Measurements from ENCODE around the gene INTS15. TPM values are rescaled to one million over a fixed set of nuclear protein-coding genes. Genes with fewer than 3 reads are reported as not detected.
A peak's percentile ranks its signal among the peaks of the same experiment; 100 is the strongest.
"Not testable (repeated sequence)": the region's sequence is repeated elsewhere in the genome, so short reads cannot be mapped to it uniquely, and the experiment has no call there.

The INTS15 gene
- total RNA-seq, 2 experiments from 2014 or later: 42.8 to 47.3 TPM

GRCh38 chr7:6631605-6632004 lies 41.8 kb downstream of the INTS15 start:
- DNase-seq (no peak), ATAC-seq (ENCODE audit: low read depth) (no peak)
- Mint-ChIP-seq H3K27ac (no peak overlapping the region), H3K4me1 (peaks cover 3% of the 10 kb centered on the region), H3K27me3 (no peaks in the 10 kb centered on the region), H3K9me3 (peaks cover 3% of the 10 kb centered on the region), H3K36me3 (no peaks in the 10 kb centered on the region), H3K4me3 (no peak overlapping the region)
- POLR2A ChIA-PET: no interaction called here

- ATAC-seq (ENCODE audit: low read depth): no peak
- DNase-seq: no peak
- peaks cover 14% of the 10 kb centered on the region for H3K4me1 Mint-ChIP-seq
- peaks cover 8% of the 10 kb centered on the region for H3K36me3 Mint-ChIP-seq
- H3K9me3 Mint-ChIP-seq: peaks cover 3% of the 10 kb centered on the region
- H3K27ac Mint-ChIP-seq: no peak overlapping the region
- POLR2A ChIA-PET: interaction anchor here (0.8 kb wide), 1 partner anchor 13 kb away, joined by 3 read pairs; no protein-coding TSS in a partner anchor
- no peak overlapping the region for H3K4me3 Mint-ChIP-seq
- H3K27me3 Mint-ChIP-seq: no peaks in the 10 kb centered on the region
These were observed 44.2 kb downstream of the INTS15 start for GRCh38 chr7:6634021-6634420.

- Mint-ChIP-seq H3K36me3 (peaks cover 14% of the 10 kb centered on the region), H3K4me1 (peaks cover 18% of the 10 kb centered on the region)
- H3K27me3 Mint-ChIP-seq; H3K27ac Mint-ChIP-seq; H3K4me3 Mint-ChIP-seq; DNase-seq; ATAC-seq (ENCODE audit: low read depth); H3K9me3 Mint-ChIP-seq; POLR2A ChIA-PET: not testable (repeated sequence)
These were observed 45.1 kb downstream of the INTS15 start for GRCh38 chr7:6634971-6635370.

- Mint-ChIP-seq H3K27me3 (no peaks in the 10 kb centered on the region), H3K4me3 (peak within 1 kb of the TSS; percentile 93), H3K27ac (peak within 1 kb of the TSS; percentile 94), H3K36me3 (peaks cover 21% of the 10 kb centered on the region), H3K9me3 (peaks cover 3% of the 10 kb centered on the region), H3K4me1 (peaks cover 23% of the 10 kb centered on the region)
- ATAC-seq (ENCODE audit: low read depth) (peak; percentile 54), DNase-seq (peak; percentile 84)
- POLR2A ChIA-PET: interaction anchor here (0.5 to 2.6 kb wide), 6 partner anchors 10 to 355 kb away, joined by 3 to 13 read pairs (median 4); partner anchors contain the start of gene INTS15
These were observed 47.1 kb downstream of the INTS15 start, which contains the start of gene ZNF316 for GRCh38 chr7:6636741-6637543. Gene ZNF316, plus strand, starts transcription at chr7:6637318. Its CDS starts 5,092 bp downstream, at chr7:6642410.

- H3K4me3 Mint-ChIP-seq: peak overlapping the region; percentile 93
- H3K4me1 Mint-ChIP-seq: peaks cover 23% of the 10 kb centered on the region
- H3K27me3 Mint-ChIP-seq: no peaks in the 10 kb centered on the region
- DNase-seq (peak; percentile 77), ATAC-seq (ENCODE audit: low read depth) (peak; percentile 80)
- peak overlapping the region; percentile 94 for H3K27ac Mint-ChIP-seq
- peaks cover 26% of the 10 kb centered on the region for H3K36me3 Mint-ChIP-seq
- POLR2A ChIA-PET: interaction anchor here (1.4 to 2.6 kb wide), 4 partner anchors 11 to 48 kb away, joined by 3 to 13 read pairs (median 5); partner anchors contain the start of gene INTS15
- H3K9me3 Mint-ChIP-seq: peaks cover 3% of the 10 kb centered on the region
These were observed 47.9 kb downstream of the INTS15 start for GRCh38 chr7:6637544-6638229.

DNA sequence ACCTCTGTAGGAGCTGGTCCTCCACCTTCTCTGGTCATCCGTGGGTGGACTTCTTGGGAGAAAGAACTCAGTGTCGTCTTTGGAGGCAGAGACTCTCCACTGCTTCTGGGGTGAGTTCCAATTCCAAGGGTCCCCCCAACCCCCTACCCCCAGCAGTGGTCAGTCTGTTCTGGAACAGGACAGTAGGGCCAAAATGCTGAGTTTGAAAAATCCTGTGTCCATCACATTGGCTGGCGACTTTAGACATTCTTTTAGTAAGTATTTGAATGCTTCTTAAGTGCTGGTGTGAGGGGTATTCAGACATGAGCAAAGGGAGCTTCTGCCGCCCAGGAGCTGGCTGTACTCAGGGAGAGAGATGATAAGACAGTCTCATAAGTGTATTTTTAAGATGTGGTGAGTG lies 49.2 kb downstream of the INTS15 start:
- POLR2A ChIA-PET: interaction anchor here (1.4 to 1.7 kb wide), 2 partner anchors 40 to 49 kb away, joined by 3 to 5 read pairs; partner anchors contain the start of gene INTS15

GRCh38 chr7:6639627-6640026 lies 49.8 kb downstream of the INTS15 start:
- H3K27ac Mint-ChIP-seq: no peak overlapping the region

More for the DNA sequence above, 49.2 kb downstream of the INTS15 start:
- H3K4me3 Mint-ChIP-seq: peak overlapping the region; percentile 93
- H3K36me3 Mint-ChIP-seq: peaks cover 33% of the 10 kb centered on the region
- peak overlapping the region; percentile 94 for H3K27ac Mint-ChIP-seq
- H3K4me1 Mint-ChIP-seq: peaks cover 23% of the 10 kb centered on the region
- ATAC-seq (ENCODE audit: low read depth) (no peak), DNase-seq (no peak)
- peaks cover 3% of the 10 kb centered on the region for H3K9me3 Mint-ChIP-seq
- H3K27me3 Mint-ChIP-seq: no peaks in the 10 kb centered on the region

DNA sequence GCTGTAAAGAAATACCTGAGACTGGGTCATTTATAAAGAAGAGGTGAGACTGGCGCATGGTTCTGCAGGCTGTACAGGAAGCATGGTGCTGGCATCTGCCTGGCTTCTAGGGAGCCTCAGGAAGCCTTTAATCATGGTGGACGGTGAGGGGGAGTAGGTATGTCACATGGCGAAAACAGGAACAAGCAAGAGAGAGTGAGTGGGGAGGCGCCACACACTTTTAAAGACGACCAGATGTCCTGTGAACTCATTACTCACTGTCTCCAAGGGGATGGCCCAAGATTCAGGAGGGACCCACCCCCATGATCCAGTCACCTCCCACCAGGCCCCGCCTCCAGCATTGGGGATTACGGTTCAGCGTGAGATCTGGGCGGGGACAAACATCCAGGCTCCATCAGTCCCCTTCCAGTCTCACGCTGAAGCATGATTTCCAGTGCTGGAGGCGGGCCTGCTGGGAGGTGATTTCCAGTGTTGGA lies 50.5 kb downstream of the INTS15 start:
- Mint-ChIP-seq H3K4me1 (peaks cover 23% of the 10 kb centered on the region), H3K4me3 (no peak overlapping the region), H3K27me3 (no peaks in the 10 kb centered on the region), H3K27ac (no peak overlapping the region), H3K36me3 (peaks cover 40% of the 10 kb centered on the region), H3K9me3 (peaks cover under 1% of the 10 kb centered on the region)
- POLR2A ChIA-PET: no interaction called here
- DNase-seq: no peak
- no peak for ATAC-seq (ENCODE audit: low read depth)

More at GRCh38 chr7:6639627-6640026, 49.8 kb downstream of the INTS15 start:
- no peak overlapping the region for H3K4me3 Mint-ChIP-seq
- ATAC-seq (ENCODE audit: low read depth) (no peak), DNase-seq (no peak)
- H3K36me3 Mint-ChIP-seq: peaks cover 34% of the 10 kb centered on the region
- H3K27me3 Mint-ChIP-seq: no peaks in the 10 kb centered on the region
- peaks cover 3% of the 10 kb centered on the region for H3K9me3 Mint-ChIP-seq
- peaks cover 23% of the 10 kb centered on the region for H3K4me1 Mint-ChIP-seq
- POLR2A ChIA-PET: interaction anchor here (1.7 kb wide), 1 partner anchor 40 kb away, joined by 5 read pairs; no protein-coding TSS in a partner anchor

DNA sequence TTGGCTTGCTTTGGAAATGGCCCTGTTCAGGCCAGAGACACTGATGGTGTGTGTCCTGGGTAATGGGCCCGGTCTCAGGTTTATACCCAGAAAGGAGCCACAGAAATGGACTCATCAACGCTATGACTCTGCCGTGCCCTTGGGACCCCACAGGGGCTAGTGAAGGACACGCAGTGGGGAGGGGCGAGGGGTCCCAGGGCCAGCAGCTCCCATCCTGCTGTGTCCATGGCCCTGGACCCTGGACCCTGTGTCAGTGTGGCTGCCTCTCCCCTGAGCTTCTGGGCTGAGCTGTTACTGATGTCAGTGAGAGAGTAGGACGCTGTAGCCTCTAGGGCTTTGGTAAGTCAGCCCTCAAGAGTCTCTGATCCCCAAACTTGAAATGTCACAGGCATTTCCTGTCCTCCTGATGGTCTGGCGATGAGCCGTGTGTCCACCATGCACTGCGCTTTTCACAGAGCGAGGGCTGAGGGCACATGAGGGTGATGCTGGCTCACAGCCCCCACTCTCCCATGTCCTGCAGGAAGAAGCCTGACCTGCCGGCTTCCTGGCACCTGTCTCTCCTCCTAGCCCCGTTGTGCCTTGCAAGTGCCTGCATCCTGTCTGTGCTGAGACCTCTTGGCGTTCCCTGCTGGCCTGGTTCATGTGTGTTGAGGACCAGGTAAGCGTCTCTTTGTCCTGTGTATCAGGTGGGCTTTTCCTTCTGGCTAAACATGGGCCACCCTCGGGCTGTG lies 51.6 kb downstream of the INTS15 start:
- Mint-ChIP-seq H3K27ac (peak overlapping the region; percentile 45), H3K27me3 (no peaks in the 10 kb centered on the region), H3K4me1 (peaks cover 21% of the 10 kb centered on the region), H3K36me3 (peaks cover 46% of the 10 kb centered on the region), H3K4me3 (no peak overlapping the region), H3K9me3 (no peaks in the 10 kb centered on the region)
- ATAC-seq (ENCODE audit: low read depth) (no peak), DNase-seq (no peak)
- POLR2A ChIA-PET: no interaction called here

DNA sequence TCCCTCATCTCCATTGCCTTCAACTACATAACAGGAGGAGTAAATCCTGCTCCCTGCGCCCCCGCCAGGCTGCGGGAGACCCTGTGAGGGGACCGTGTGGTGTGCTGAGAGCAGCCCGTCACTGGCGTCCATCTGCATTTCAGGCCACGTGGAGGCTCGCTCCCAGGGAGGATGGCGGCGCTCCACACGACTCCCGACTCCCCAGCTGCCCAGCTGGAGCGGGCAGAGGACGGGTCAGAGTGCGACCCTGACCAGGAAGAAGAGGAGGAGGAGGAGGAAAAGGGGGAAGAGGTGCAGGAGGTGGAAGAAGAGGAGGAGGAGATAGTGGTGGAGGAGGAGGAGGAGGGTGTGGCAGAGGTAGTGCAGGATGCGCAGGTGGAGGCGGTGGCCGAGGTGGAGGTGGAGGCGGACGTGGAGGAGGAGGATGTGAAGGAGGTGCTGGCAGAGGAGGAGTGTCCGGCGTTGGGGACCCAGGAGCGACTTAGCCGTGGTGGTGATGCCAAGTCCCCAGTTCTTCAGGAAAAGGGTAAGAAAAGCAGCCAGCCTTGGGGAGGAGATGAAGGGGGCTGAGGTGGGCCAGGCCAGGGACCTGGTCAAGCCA lies 52.5 kb downstream of the INTS15 start:
- H3K27ac Mint-ChIP-seq: no peak overlapping the region
- no peak for DNase-seq
- no peaks in the 10 kb centered on the region for H3K27me3 Mint-ChIP-seq
- no peak for ATAC-seq (ENCODE audit: low read depth)
- peaks cover 21% of the 10 kb centered on the region for H3K4me1 Mint-ChIP-seq
- no peaks in the 10 kb centered on the region for H3K9me3 Mint-ChIP-seq
- POLR2A ChIA-PET: no interaction called here
- H3K36me3 Mint-ChIP-seq: peaks cover 52% of the 10 kb centered on the region
- no peak overlapping the region for H3K4me3 Mint-ChIP-seq

- POLR2A ChIA-PET: no interaction called here
- DNase-seq (no peak), ATAC-seq (ENCODE audit: low read depth) (no peak)
- H3K27me3 Mint-ChIP-seq: no peaks in the 10 kb centered on the region
- peaks cover 55% of the 10 kb centered on the region for H3K36me3 Mint-ChIP-seq
- no peak overlapping the region for H3K4me3 Mint-ChIP-seq
- H3K9me3 Mint-ChIP-seq: no peaks in the 10 kb centered on the region
- H3K27ac Mint-ChIP-seq: no peak overlapping the region
- H3K4me1 Mint-ChIP-seq: peaks cover 18% of the 10 kb centered on the region
These were observed 53.2 kb downstream of the INTS15 start for GRCh38 chr7:6642861-6643640.

Measured in activated naive CD8-positive, alpha-beta T cell treated with anti-CD3 and anti-CD28 coated beads, Interleukin-2, amount 10 ng/mL, durations not matched to agents 7 days and 5 days (primary cell).